ENCODE results near the gene ZCWPW1.
A peak's percentile ranks its signal among the peaks of the same experiment; 100 is the strongest.
"Not testable (repeated sequence)": the region's sequence is repeated elsewhere in the genome, so short reads cannot be mapped to it uniquely, and the experiment has no call there.

Gene ZCWPW1

DNA sequence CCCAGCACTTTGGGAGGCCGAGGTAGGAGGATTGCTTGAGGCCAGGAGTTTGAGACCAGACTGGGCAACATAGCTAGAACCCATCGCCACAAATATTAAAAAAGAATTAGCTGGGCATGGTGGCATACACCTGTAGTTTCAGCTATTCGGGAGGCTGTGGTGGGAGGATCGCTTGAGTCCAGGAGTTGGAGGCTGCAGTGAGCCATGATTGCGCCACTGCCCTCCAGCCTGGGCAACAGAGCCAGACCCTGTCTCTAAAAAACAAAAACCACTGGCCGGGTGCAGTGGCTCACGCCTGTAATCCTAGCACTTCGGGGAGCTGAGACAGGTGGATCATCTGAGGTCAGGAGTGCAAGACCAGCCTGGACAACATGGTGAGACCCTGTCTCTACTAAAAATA, 25.4 kb upstream of the ZCWPW1 start:
- not testable (repeated sequence) for H2BK120ac ChIP-seq (ENCODE audit: low read depth, low read length); H4K8ac ChIP-seq (ENCODE audit: low read depth, low read length); H2BK15ac ChIP-seq (ENCODE audit: low read length); H3K4me1 ChIP-seq (ENCODE audit: control insufficient read depth in 2 of 2, insufficient read depth in 1 of 2, low read depth in 1 of 2, low read length in 2 of 2); DNase-seq (ENCODE audit: low spot score); H3K79me1 ChIP-seq (ENCODE audit: low read depth, low read length); H3K4me2 ChIP-seq (ENCODE audit: insufficient read depth, low read length, poor library complexity, severe bottlenecking); H4K91ac ChIP-seq (ENCODE audit: low read depth, low read length, poor library complexity); H3K27ac ChIP-seq (replicated peaks; ENCODE audit: low read length); H2BK12ac ChIP-seq (ENCODE audit: low read length); H3K4ac ChIP-seq (ENCODE audit: low read length); H2AK5ac ChIP-seq (ENCODE audit: low read depth, low read length); H3K9ac ChIP-seq (ENCODE audit: low read depth, low read length, poor library complexity); H3K14ac ChIP-seq (ENCODE audit: low read length); H3K36me3 ChIP-seq (replicated peaks in 1 of 2; ENCODE audit: control insufficient read depth in 2 of 2, insufficient read depth in 2 of 2, low read length in 2 of 2); H3K4me3 ChIP-seq (ENCODE audit: low read length in 2 of 2); H2AFZ ChIP-seq (ENCODE audit: low read length); H3K23ac ChIP-seq (ENCODE audit: low read depth, low read length, poor library complexity); H3K9me3 ChIP-seq (replicated peaks in 1 of 2; ENCODE audit: control insufficient read depth in 2 of 2, insufficient read depth in 1 of 2, low read depth in 1 of 2, low read length in 2 of 2); H3K27me3 ChIP-seq (ENCODE audit: control insufficient read depth in 3 of 3, insufficient read depth in 3 of 3, low read depth in 1 of 3, low read length in 3 of 3); H2BK5ac ChIP-seq (ENCODE audit: low read length); H3K18ac ChIP-seq (ENCODE audit: low read length)
- WGBS, 2 donors (ENCODE audit: extremely low coverage in 2 of 2, insufficient read length in 2 of 2, insufficient replicate concordance in 1 of 2): no CpG with 5 or more reads among the region's 8 CpGs

DNA sequence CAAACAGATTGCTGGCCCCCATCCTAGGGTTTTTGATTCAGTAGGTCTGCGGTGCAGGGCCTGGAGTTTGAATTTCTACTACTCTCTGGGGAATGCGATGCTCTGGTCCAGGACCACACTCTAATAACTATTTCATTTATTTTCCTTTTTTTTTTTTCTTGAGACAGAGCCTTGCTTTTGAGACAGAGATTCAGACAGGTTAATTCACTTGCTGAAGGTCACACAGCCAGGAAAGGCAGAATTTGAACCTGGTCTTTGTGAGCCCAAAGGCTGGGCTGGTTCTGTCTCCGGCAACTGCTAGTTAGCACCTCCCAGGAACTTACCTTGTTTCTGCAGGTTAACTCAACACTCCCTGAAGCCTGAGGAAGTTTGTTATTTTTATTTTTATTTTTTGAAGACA, 24.0 kb upstream of the ZCWPW1 start:
- Histone ChIP-seq H3K27me3 (ENCODE audit: control insufficient read depth in 3 of 3, insufficient read depth in 3 of 3, low read depth in 1 of 3, low read length in 3 of 3) (no peaks in the 10 kb centered on the region), H3K4me1 (ENCODE audit: control insufficient read depth in 2 of 2, insufficient read depth in 1 of 2, low read depth in 1 of 2, low read length in 2 of 2) (peaks cover 0 to 5% of the 10 kb centered on the region in 2 donors), H3K9me3 (replicated peaks in 1 of 2; ENCODE audit: control insufficient read depth in 2 of 2, insufficient read depth in 1 of 2, low read depth in 1 of 2, low read length in 2 of 2) (peaks cover 0 to 2% of the 10 kb centered on the region in 2 donors), H3K36me3 (replicated peaks in 1 of 2; ENCODE audit: control insufficient read depth in 2 of 2, insufficient read depth in 2 of 2, low read length in 2 of 2) (no peaks in the 10 kb centered on the region), H3K23ac (ENCODE audit: low read depth, low read length, poor library complexity) (no peak overlapping the region), H2BK12ac (ENCODE audit: low read length) (no peak overlapping the region), H3K9ac (ENCODE audit: low read depth, low read length, poor library complexity) (no peak overlapping the region), H2BK5ac (ENCODE audit: low read length) (no peak overlapping the region), H3K79me1 (ENCODE audit: low read depth, low read length) (no peaks in the 10 kb centered on the region), H4K91ac (ENCODE audit: low read depth, low read length, poor library complexity) (no peak overlapping the region), H3K18ac (ENCODE audit: low read length) (no peak overlapping the region), H2BK120ac (ENCODE audit: low read depth, low read length) (no peak overlapping the region), H4K8ac (ENCODE audit: low read depth, low read length) (no peak overlapping the region), H2AK5ac (ENCODE audit: low read depth, low read length) (no peak overlapping the region), H3K14ac (ENCODE audit: low read length) (no peak overlapping the region), H3K27ac (replicated peaks; ENCODE audit: low read length) (no peak overlapping the region), H3K4me2 (ENCODE audit: insufficient read depth, low read length, poor library complexity, severe bottlenecking) (no peak overlapping the region), H3K4me3 (ENCODE audit: low read length in 2 of 2) (no peak overlapping the region), H3K4ac (ENCODE audit: low read length) (no peak overlapping the region), H2BK15ac (ENCODE audit: low read length) (no peak overlapping the region), H2AFZ (ENCODE audit: low read length) (no peak overlapping the region)
- no CpG with 5 or more reads among the region's 3 CpGs for WGBS, 2 donors (ENCODE audit: extremely low coverage in 2 of 2, insufficient read length in 2 of 2, insufficient replicate concordance in 1 of 2)
- no peak for DNase-seq (ENCODE audit: low spot score)

DNA sequence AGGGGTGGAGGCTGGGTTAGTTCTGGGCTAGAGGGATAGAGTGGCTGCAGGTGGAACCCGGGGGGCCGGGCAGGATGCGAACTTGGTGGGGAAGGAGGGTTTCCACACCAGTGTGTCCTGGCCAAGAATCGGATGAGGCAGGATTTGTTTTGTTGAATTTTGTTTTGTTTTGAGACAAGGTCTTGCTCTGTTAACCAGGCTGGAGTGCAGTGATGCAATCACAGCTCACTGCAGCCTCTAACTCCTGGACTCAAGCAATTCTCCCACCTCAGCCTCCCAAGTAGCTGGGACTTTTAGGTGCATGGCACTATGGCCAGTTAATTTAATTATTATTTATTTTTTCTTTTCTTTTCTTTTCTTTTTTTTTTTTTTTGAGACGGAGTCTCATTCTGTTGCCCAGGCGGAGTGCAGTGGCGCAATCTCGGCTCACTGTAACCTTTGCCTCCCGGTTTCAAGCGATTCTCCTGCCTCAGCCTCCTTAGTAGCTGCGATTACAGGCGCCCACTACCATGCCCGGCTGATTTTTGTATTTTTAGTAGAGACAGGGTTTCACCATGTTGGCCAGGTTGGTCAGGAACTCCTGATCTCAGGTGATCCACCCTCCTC, 20.8 kb upstream of the ZCWPW1 start:
- no peak overlapping the region for H3K18ac ChIP-seq (ENCODE audit: low read length)
- H3K4ac ChIP-seq (ENCODE audit: low read length): no peak overlapping the region
- whole genome bisulfite sequencing, 2 donors (ENCODE audit: extremely low coverage in 2 of 2, insufficient read length in 2 of 2, insufficient replicate concordance in 1 of 2): no CpG with 5 or more reads among the region's 13 CpGs

DNA sequence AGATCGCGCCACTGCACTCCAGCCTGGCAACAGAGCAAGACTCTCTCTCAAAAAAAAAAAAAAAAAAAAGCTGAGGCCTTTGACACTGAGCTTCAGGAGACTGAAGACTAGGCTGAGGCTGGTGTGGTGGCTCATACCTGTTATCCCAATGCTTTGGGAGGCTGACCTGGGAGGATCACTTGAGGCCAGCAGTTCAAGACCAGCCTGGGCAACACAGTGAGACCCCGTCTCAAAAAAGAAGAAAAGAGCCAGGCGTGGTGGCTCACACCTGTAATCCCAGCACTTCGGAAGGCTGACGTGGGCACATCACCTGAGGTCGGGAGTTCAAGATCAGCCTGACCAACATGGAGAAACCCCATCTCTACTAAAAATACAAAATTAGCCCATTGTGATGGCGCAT, 18.9 kb upstream of the ZCWPW1 start:
- not testable (repeated sequence) for H3K27me3 ChIP-seq (ENCODE audit: control insufficient read depth in 3 of 3, insufficient read depth in 3 of 3, low read depth in 1 of 3, low read length in 3 of 3); H3K4me2 ChIP-seq (ENCODE audit: insufficient read depth, low read length, poor library complexity, severe bottlenecking); H2BK120ac ChIP-seq (ENCODE audit: low read depth, low read length); H3K14ac ChIP-seq (ENCODE audit: low read length); H2BK15ac ChIP-seq (ENCODE audit: low read length); H2BK12ac ChIP-seq (ENCODE audit: low read length); H2AFZ ChIP-seq (ENCODE audit: low read length); H3K4me3 ChIP-seq (ENCODE audit: low read length in 2 of 2); H3K4ac ChIP-seq (ENCODE audit: low read length); H2BK5ac ChIP-seq (ENCODE audit: low read length); H3K9me3 ChIP-seq (replicated peaks in 1 of 2; ENCODE audit: control insufficient read depth in 2 of 2, insufficient read depth in 1 of 2, low read depth in 1 of 2, low read length in 2 of 2); H3K18ac ChIP-seq (ENCODE audit: low read length); H3K27ac ChIP-seq (replicated peaks; ENCODE audit: low read length); H4K8ac ChIP-seq (ENCODE audit: low read depth, low read length); H3K9ac ChIP-seq (ENCODE audit: low read depth, low read length, poor library complexity); H3K36me3 ChIP-seq (replicated peaks in 1 of 2; ENCODE audit: control insufficient read depth in 2 of 2, insufficient read depth in 2 of 2, low read length in 2 of 2); H4K91ac ChIP-seq (ENCODE audit: low read depth, low read length, poor library complexity); H2AK5ac ChIP-seq (ENCODE audit: low read depth, low read length); H3K23ac ChIP-seq (ENCODE audit: low read depth, low read length, poor library complexity); H3K79me1 ChIP-seq (ENCODE audit: low read depth, low read length); DNase-seq (ENCODE audit: low spot score)
- H3K4me1 ChIP-seq (ENCODE audit: control insufficient read depth in 2 of 2, insufficient read depth in 1 of 2, low read depth in 1 of 2, low read length in 2 of 2): peaks cover 8 to 18% of the 10 kb centered on the region in 2 donors
- WGBS, 2 donors (ENCODE audit: extremely low coverage in 2 of 2, insufficient read length in 2 of 2, insufficient replicate concordance in 1 of 2): no CpG with 5 or more reads among the region's 8 CpGs

More for the DNA sequence above, 20.8 kb upstream of the ZCWPW1 start:
- H3K27me3 ChIP-seq (ENCODE audit: control insufficient read depth in 3 of 3, insufficient read depth in 3 of 3, low read depth in 1 of 3, low read length in 3 of 3): no peaks in the 10 kb centered on the region
- no peaks in the 10 kb centered on the region for H3K36me3 ChIP-seq (replicated peaks in 1 of 2; ENCODE audit: control insufficient read depth in 2 of 2, insufficient read depth in 2 of 2, low read length in 2 of 2)
- peaks cover 7 to 14% of the 10 kb centered on the region in 2 donors for H3K4me1 ChIP-seq (ENCODE audit: control insufficient read depth in 2 of 2, insufficient read depth in 1 of 2, low read depth in 1 of 2, low read length in 2 of 2)
- H2BK12ac ChIP-seq (ENCODE audit: low read length): no peak overlapping the region
- no peak overlapping the region for H3K27ac ChIP-seq (replicated peaks; ENCODE audit: low read length)
- H3K4me3 ChIP-seq (ENCODE audit: low read length in 2 of 2): no peak overlapping the region
- no peak overlapping the region for H2AK5ac ChIP-seq (ENCODE audit: low read depth, low read length)
- H2BK120ac ChIP-seq (ENCODE audit: low read depth, low read length): no peak overlapping the region
- no peak overlapping the region for H2BK15ac ChIP-seq (ENCODE audit: low read length)
- H2BK5ac ChIP-seq (ENCODE audit: low read length): no peak overlapping the region
- H2AFZ ChIP-seq (ENCODE audit: low read length): peak overlapping the region; percentile 68
- H3K9me3 ChIP-seq (replicated peaks in 1 of 2; ENCODE audit: control insufficient read depth in 2 of 2, insufficient read depth in 1 of 2, low read depth in 1 of 2, low read length in 2 of 2): no peaks in the 10 kb centered on the region
- H3K23ac ChIP-seq (ENCODE audit: low read depth, low read length, poor library complexity): no peak overlapping the region
- H4K91ac ChIP-seq (ENCODE audit: low read depth, low read length, poor library complexity): no peak overlapping the region
- H3K9ac ChIP-seq (ENCODE audit: low read depth, low read length, poor library complexity): no peak overlapping the region
- no peaks in the 10 kb centered on the region for H3K79me1 ChIP-seq (ENCODE audit: low read depth, low read length)
- H4K8ac ChIP-seq (ENCODE audit: low read depth, low read length): no peak overlapping the region
- DNase-seq (ENCODE audit: low spot score): no peak
- no peak overlapping the region for H3K4me2 ChIP-seq (ENCODE audit: insufficient read depth, low read length, poor library complexity, severe bottlenecking)
- H3K14ac ChIP-seq (ENCODE audit: low read length): no peak overlapping the region

All from neuronal stem cell (in vitro differentiated cells).